HL-60/S4 treated with retinoic acid at 250 ng/mL for 4 days and 3 days (cell line): Measurements from ENCODE around the gene KLHL8.
"Not testable (repeated sequence)": the region's sequence is repeated elsewhere in the genome, so short reads cannot be mapped to it uniquely, and the experiment has no call there.

Source experiments
- in situ Hi-C: fragments of 300-500 bp; cut with MboI; formaldehyde crosslinking; loops from 2 replicates; pipeline ENCODE4 v1.7.0; 2022; ENCODE audit warnings: low sequenced_read_pairs

Gene KLHL8

DNA sequence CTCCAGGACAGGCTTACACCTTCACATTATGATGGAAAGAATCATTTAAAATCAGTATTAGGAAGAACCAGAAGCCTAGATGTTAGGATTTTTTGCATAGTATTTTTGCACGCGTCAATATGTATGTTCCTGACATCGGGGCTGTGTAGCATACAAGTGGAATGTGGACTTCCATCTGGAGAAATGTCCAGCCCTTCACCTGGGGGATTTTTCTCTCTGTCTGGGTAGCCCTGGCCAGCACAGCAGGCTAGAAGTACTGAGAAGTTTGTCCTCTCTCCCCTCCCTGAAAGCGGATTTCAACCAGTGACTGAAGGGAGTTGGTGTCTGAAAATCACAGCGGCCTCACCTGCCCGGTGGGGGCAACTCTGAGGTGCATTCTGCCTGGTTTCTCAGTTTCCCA lies 10.4 kb upstream of the KLHL8 start:
- in situ Hi-C loops = loop anchor here (10.0 to 25.0 kb wide), 2 partner anchors 76 to 319 kb away; no protein-coding TSS in a partner anchor

DNA sequence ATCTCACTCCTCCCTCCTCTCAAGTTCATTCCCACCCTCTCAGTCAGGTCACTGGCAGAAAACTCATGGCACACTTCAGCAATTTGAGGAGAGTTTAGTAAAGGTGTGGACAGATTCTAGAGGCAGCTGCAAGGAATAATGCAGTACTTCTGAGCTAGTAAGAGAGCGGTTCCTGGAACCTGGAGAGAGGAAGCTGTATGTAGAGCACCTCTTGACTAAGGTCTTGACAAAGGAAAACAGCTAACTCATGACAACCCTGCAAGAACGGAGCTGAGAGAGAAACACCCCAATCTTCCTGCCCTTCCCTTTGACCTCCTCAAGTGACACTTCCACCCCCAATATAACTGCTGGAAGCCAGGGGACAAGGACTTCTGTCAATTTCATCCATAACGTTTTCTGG lies 9.6 kb upstream of the KLHL8 start:
- in situ Hi-C loops = loop anchor here (10.0 to 25.0 kb wide), 2 partner anchors 75 to 318 kb away; no protein-coding TSS in a partner anchor

DNA sequence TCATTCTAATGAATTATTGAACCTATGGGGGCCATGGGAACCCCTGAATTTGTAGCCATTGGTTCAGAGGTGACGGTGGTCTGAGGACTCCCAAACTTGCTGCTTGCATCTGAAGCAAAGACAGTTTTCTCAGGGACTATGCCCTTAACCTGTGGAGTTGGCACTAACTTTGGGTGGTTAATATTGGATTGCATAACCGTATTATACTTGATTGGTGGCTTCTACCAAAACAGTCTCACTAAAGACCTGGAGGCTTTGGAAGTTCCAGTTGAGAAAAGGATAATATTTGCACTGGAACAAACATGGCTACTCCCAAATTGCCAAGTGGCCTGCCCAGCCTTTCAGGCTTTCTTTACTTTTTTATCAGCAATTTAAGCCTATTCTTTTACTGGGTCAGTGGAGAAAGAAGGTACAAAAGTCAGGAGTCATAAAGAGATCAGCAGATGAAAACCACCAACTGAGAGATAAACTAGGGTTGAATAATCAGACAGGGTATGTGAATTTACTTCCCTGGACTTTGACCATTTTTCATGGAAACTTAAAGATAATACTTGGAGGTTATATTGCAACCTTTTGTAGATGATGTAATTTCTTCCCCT lies 7.9 kb upstream of the KLHL8 start:
- in situ Hi-C loops = loop anchor here (25.0 kb wide), 1 partner anchor 316 kb away; no protein-coding TSS in a partner anchor

DNA sequence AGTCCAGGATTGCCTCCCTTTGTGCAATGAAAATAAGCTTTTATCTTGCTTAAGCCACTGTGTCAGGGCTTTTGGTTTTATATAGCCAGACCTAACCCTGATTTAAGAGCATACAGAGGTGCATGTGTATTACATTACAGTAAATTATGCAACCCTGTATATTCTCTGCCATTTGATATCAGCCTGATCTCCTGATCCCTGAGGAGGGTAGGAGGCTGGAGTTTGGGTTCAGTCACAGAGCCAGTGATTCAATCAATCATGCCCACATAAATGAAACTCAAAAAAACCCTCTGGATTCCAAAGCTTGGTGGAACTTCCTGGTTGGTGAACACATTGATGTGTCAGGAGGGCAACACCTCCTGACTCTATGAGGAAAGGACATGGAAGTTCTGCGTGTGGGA lies 7.3 kb upstream of the KLHL8 start:
- in situ Hi-C loops = loop anchor here (25.0 kb wide), 1 partner anchor 315 kb away; no protein-coding TSS in a partner anchor

DNA sequence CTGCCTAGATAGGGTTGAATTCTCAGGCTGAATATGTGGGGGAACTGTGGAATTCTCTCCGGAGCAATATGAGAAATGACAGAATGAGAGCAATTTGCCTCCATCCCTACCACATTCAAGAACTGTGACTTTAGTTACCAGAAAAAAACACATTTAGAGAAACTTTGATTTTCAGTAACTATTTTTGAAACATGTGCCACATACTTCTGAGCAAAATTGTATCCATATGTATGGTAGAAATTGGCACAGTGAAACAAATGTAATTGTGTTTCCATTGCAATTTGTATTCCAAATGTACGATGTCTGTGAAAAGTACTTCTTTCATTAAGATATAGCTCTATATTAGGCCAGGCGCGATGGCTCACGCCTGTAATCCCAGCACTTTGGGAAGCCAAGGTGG lies 5.5 kb upstream of the KLHL8 start:
- in situ Hi-C loops = loop anchor here (25.0 kb wide), 1 partner anchor 314 kb away; no protein-coding TSS in a partner anchor

DNA sequence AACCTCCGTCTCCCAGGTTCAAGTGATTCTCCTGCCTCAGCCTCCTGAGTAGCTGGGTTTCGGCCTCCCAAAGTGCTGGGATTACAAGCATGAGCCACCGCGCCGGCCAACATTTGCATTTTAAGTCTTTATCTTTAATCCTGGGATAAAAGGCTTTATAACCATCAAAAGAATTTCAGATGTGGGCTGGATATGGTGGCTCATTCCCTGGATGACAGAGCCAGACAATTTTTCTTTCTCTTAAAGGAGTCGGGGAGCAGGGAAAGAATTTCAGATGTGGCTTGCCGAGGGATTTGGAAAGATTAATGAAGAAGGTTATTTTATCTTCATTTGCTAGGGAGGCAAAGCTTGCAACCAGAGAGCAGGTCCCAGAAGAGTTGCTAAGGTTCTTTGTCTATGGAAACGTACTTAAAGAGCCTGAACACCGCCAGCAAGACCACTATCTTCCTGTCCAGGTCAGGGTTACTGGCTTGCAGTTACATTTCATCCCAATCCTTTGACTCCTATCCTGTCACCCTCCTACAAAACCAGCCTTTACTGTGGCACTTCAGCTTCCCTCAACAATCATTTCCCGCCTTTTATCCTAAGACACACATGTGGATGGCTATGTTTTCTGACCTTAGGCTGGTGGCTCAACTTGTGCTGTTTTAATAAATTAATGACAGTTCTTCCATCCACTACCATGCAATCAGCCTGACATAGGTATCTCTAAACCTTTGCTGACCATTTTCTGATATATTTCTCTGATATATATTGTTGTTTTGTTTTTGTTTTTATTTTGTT lies 3.9 kb upstream of the KLHL8 start:
- in situ Hi-C loops = no loop called here

DNA sequence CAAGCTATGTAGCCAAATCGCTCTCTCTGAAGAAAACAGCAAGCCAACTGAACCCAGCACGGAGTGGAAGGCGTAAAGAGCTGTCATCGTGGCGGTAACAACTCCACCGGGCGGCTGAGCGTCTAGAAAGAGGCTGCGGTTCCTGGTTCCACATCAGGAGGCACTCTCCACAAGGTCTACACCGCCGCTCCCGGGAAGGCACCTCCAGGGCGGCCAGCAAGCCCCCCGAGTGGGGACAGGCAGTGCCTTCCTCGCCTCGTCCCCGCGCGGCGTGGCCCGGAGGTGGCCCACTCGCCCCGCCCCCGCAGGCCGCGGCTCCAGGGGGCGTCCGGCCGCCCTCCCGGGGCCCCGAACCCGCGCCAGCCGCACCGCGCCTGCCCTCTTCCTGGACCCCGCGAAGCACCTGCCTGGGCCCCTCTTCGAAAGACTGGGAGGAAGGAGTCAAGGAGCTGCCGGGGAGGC lies 755 bp downstream of the KLHL8 start:
- in situ Hi-C loops = no loop called here

DNA sequence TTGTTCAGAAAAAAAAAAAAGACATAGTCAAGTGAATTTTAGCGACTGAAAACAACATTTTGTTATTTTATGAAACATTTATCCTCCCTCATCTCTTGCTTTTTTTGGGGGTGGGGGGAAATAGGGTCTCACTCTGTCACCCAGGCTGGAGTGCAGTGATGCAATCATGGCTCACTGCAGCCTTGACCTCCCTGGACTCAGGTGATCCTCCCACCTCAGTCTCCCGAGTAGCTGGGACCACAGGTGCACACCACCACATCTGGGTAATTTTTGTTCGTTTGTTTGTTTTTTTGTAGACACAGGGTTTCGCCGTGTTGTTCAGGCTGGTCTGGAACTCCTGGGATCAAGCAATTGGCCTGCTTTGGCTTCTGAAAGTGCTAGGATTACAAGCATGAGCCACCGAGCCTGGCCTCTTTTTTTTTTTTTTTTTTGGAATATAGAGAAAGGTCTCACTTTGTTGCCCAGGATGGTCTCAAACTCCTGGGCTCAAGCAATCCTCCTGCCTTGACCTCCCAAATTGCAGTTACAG lies 3.1 kb downstream of the KLHL8 start:
- in situ Hi-C loops = not testable (repeated sequence)

DNA sequence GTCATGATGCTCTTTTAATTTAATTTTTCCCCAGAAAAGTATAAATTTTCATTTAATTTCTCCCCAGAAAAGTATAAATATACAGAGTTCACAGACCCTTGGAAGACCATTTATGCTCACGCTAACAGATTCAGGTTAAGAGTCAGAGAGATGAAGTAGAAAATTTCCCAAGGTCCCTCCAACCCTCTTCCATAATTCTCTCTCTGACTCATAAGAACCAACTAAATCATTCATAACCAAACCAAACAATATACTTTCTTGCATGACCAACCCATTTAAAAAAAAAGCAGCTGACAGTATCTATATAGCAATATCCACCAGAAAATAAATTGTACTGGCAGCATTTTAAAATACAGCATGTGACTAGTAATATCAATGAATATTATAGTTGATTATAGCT lies 3.9 kb downstream of the KLHL8 start:
- in situ Hi-C loops = no loop called here

DNA sequence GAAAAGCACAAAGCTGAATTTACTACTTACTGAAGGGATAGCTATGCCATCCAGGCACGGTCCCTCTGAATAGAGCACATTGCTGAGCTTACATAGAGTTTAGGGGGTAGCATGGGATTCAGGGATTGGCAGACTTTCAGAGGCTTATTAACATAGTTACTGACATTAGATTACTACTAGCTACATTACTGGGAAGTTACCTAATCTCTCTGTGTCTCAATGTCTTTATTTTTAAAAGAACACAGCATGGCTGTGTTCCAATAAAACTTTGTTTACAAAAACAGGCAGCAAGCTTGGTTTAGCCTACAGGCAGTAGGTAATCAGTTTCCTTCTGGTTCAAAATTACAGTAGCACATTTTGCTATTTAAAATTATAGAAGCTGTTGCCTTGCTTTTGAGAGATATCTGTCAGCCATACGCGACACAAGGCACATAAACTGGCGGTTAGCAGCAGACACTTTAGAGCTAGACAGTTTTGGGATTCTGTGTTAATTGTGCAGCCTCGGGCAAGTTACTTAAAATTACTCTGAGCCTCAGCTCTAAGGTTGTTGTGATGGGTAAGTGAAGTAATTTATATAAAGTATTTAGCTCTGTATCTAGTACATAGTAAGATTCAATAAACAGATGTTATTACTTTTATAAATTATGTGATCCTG lies 6.9 kb downstream of the KLHL8 start:
- in situ Hi-C loops = no loop called here

DNA sequence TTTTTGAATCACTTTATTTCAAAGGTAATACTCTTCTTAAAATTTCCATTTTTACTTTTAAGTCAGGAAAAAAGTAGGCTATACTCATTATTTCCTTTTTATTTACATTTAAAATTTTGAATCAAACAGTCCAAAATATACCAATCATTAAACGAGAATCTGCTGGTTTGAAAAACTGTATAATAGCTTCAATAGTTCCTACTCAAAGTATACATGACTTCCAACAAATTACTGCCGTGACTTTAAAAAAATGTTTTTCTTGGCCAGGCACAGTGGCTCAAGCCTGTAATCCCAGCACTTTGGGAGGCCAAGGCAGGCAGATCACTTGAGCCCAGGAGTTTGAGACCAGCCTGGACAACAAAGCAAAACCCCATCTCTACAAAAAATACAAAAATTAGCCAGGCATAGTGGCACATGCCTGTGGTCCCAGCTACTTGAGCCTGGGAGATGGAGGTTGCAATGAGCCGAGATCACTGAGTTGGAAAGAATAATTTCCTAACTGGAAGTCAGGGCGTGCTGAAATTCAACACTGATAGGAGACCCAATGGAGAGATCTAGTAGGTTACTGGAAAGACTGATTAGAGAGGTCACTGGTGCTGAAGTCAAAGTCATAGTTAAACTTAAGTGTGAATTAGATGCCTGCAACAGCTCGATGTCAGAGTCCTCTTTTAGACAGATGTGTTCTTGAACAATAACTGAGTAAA lies 9.0 kb downstream of the KLHL8 start:
- in situ Hi-C loops = no loop called here

DNA sequence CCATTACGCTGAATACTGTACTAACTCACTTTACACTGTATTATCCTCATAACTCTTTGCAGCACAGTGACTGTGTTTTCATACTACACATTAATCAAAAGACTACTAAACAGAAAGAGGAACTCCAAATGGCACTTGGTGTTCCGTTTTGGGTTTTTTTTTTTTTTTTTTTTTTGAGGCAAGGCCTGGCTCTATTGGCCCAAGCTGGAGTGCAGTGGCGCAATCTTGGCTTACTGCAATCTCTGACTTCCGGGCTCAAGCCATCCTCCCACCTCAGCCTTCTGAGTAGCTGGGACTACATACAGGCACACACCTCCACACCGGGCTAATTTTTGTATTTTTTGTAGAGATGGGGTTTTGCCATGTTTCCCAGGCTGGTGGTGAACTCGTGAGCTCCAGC lies 10.7 kb downstream of the KLHL8 start:
- in situ Hi-C loops = no loop called here

DNA sequence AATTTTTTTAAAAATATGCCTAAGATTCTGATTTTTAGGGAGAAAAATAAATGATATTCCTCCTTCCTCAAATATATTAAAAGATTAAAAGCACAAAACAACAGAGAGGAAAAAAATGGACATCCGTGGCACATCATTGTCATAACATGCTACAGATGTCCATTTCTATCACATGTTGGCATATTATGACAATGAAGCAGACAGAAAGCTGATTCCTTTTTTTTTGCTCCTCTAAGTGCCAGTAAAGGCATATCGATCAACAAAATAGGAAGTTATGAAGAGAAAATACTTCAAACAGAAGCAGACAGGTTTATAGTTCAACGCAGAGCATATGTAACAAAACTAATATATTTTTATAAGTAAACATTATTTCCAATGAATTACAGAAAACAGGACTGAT lies 11.2 kb downstream of the KLHL8 start:
- in situ Hi-C loops = no loop called here

DNA sequence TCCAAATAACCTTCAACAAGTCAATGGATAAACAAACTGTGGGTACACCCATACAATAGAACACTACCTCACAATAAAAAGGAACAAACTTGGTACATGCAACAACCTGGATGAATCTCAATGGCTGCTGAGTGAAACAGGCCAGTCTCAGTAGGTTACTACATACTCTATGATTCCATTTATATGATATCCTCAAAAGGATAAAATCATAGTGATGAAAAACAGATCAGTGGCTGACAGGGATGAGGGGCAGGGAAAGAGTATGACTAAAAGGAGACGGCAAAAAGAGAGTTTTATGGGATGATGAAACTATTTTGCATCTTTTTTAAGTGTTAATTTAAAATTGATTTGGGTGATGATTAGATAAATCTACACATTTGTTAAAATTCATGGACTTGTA lies 15.9 kb downstream of the KLHL8 start:
- in situ Hi-C loops = no loop called here

DNA sequence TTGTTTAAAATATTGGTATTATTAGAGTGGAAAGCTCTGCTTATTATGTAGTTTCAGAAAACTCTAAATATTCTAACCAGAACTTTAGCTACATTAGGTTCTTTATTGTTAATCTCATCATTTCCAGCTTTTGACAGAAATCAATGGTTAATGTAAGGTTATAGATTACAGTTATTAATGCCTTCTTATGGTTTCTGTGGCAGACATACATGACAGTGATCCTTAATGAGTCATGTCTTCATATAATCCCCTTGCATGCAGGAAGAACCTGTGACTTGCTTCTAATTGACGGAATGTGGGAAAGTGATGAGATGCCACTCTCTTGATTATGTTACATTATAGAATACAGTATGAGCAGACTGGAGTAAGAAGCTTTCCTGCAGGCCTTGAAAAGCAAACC lies 23.5 kb downstream of the KLHL8 start:
- in situ Hi-C loops = no loop called here

DNA sequence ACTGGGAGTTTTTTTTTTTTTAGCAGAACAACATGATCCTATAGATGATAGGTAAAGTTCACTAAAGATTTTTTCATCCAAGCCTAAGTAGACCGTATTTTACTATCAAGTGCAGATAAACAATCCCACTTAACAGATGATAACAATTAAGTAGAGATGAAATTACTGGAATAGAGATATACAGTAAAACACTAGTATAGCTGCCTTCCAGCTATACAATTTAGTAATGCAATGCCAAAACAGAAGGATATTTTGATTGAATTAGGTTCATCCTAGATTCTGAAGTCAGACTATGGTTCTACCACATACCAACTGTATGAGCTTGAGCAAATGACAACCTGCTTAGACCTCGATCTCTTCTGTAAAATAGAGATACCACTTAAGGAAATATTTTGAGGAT lies 24.3 kb downstream of the KLHL8 start:
- in situ Hi-C loops = no loop called here

DNA sequence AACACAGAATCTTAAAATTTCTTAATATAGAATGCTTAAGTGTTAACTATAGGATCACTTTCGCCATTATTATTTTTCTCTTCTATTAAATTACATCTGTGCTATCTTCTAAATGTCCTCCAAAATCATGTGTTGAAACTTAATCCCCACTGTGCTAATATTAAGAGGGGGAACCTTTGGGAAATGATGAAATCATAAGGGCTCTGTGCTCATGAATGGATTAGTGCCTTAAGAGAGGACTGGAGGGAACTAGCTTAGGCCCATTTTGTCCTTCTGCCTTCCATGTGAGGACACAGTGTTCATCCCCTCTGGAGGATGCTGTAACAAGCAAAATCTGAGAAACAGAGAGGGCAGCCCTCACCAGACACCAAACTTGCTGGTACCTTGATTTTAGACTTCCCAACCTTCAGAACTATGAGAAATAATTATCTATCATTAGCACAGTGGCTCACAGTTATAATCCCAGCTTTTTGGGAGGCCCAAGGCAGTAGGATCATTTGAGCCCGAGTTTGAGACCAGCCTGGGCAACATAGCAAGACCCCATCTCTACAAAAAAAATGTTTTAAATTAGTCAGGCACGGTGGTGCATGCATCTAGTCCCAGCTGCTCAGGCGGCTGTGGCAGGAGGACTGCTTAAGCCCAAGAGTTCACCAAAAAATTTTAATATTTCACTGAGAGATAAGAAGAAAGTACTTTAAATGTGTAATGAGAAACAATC lies 26.3 kb downstream of the KLHL8 start:
- in situ Hi-C loops = no loop called here

DNA sequence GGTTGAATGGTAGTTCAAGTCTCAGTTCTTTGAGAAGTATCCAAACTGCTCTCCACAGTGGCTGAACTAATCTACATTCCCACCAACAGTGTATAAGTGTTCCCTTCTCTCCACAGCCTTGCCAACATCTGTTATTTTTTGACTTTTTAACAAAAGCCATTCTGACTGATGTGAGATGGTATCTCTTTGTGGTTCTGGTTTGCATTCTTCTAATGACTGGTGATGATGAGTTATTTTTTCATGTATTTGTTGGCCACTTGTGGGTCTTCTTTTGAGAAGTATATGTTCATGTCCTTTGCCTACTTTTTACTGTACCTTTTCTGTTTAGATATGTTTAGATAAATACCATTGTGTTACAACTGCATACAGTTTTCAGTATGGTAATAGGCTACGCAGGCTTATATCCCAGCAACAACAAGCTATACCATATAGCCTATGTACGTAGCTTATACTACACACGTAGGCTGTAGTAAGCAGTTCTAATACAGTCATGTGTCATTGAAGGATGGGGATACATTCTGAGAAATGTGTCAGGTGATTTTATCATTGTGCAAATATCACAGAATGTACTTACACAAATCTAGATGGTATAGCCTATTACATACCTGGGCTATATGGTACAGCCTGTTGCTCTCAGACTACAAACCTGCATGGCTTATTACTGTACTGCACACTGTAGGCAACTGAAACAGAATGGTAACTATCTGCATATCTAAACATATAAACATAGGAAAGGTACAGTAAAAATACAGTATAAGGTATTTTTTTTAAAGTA lies 28.1 kb downstream of the KLHL8 start:
- in situ Hi-C loops = no loop called here

DNA sequence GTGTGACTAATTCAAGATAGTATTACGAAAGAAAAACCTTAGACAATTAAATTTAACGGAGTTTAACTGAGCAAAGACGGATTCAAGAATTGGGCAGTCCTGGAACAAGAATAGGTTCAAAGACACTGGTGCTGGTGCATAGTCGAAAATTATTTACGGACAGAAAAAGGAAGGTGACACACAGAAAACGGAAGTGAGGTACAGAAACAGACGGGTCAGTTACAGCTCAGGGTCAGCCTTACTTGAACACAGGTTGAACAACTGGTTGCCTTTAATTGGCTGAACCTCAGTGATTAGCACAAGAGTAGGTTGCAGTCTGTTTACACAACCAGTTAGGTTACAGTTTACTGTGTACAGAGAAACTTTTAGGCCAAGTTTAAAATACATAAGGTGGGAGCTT lies 31.5 kb downstream of the KLHL8 start:
- in situ Hi-C loops = no loop called here

DNA sequence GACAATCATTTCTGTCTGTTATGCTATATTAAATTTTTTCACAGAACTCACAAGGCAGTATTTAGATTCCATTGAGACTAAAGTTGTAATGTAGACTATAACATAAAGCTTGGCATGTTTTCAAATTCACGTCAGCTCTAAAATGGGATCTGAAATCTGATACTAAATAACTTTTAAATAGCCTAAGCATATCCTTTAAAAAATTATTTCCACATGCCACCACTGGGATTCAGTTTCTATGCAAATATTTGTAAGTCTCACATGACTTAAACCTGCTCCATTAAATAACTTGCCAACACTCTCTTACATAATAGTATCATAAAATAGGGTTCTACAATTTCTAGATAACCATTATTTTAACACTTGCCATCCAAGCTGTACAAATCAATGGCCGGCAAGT lies 32.4 kb downstream of the KLHL8 start:
- in situ Hi-C loops = no loop called here
